NT2/D1 (cell line): ENCODE measurements around the gene EPB41.

Experiments used
- SUZ12 ChIP-seq: IDR thresholded peaks from 2 replicates; pipeline ENCODE4 v1.6.1; 2011; ENCODE audit not compliant: insufficient read length, insufficient read depth; ENCODE audit errors: extremely low read depth
- YY1 ChIP-seq: IDR thresholded peaks from 2 replicates; pipeline ENCODE4 v1.6.1; 2011; ENCODE audit not compliant: insufficient read length, insufficient read depth
- ZNF274 ChIP-seq: IDR thresholded peaks from 2 replicates; pipeline ENCODE4 v1.6.1; 2011; ENCODE audit warnings: mild to moderate bottlenecking, low read depth, low read length

GRCh38 chr1:29113413-29114117, 199.2 kb downstream of the EPB41 start:
- TF ChIP-seq ZNF274, result no peak
- TF ChIP-seq YY1, result no peak
- TF ChIP-seq SUZ12, result no peak
